A549 (cell line): ENCODE results near the gene EIF1AD. TPM values are rescaled to one million over a fixed set of nuclear protein-coding genes. Genes with fewer than 3 reads are reported as not detected.
A peak's percentile ranks its signal among the peaks of the same experiment; 100 is the strongest.

Experiments used
- ATAC-seq, 2 experiments: fragments of 200-7000 bp in 1 of 2; fragments of >200 bp in 1 of 2; cut with Nextera tagmentation in 1 of 2; cut with Tn5 transposase in 1 of 2; 3 replicates each; pipeline versions ENCODE4 v1.8.0 to v1.9.1; 2018 to 2020; ENCODE audit warnings: mild to moderate bottlenecking in 1 of 2, moderate library complexity in 1 of 2
- CTCF ChIA-PET: fragments of 300-600 bp; sonication (Branson Sonifier 250); formaldehyde crosslinking; extraction: SDS; loops from one replicate; lab custom pipeline; 2021; ENCODE audit warnings: antibody characterized with exemption, inconsistent platforms; lab: Yijun Ruan, JAX
- POLR2A ChIA-PET: fragments of 350-600 bp; formaldehyde crosslinking; extraction: SDS; loops from one replicate; lab custom pipeline; 2021; ENCODE audit warnings: antibody characterized with exemption, inconsistent platforms; lab: Yijun Ruan, JAX
- DNase-seq, 2 experiments: peaks; one replicate each; pipeline versions ENCODE4 v3.0.0 to v3.0.0-alpha.2; 2011 to 2016; ENCODE audit warnings: low read depth in 1 of 2, low spot score in 1 of 2
- FAIRE-seq: peaks from 2 replicates; lab custom pipeline; 2011; peaks lifted over from hg19 to GRCh38; lab: Jason Lieb, UNC
- H3K27ac ChIP-seq, 2 experiments: fragments of >200 bp; sonication (Bioruptor Twin); formaldehyde crosslinking; 3 replicates each; pipeline ENCODE4 v1.5.1; 2016 to 2017
- H3K4me1 ChIP-seq: fragments of >200 bp; sonication (Bioruptor Twin); formaldehyde crosslinking; 3 replicates; pipeline ENCODE4 v1.6.1; 2016
- H3K4me2 ChIP-seq: fragments of >200 bp; sonication (Bioruptor Twin); formaldehyde crosslinking; 3 replicates; pipeline ENCODE4 v1.6.1; 2016
- H3K4me3 ChIP-seq: fragments of >200 bp; sonication (Bioruptor Twin); formaldehyde crosslinking; 3 replicates; pipeline ENCODE4 v1.5.1; 2016
- H3K9me3 ChIP-seq: fragments of >200 bp; sonication (Bioruptor Twin); formaldehyde crosslinking; 3 replicates; pipeline ENCODE4 v1.6.1; 2016
- CBX2 ChIP-seq: fragments of 200-600 bp; sonication (generic); IDR thresholded peaks from 2 replicates; pipeline ENCODE4 v1.6.1; 2016; ENCODE audit warnings: low read depth, mild to moderate bottlenecking, borderline replicate concordance
- CEBPB ChIP-seq, 2 experiments: fragments of >200 bp in 1 of 2; sonication (Bioruptor Twin) in 1 of 2; formaldehyde crosslinking in 1 of 2; IDR thresholded peaks; 2 replicates each; pipeline ENCODE4 v1.6.1; 2012 to 2016
- CHD2 ChIP-seq: fragments of 150-350 bp; IDR thresholded peaks from 2 replicates; pipeline ENCODE4 v1.6.1; 2014; ENCODE audit warnings: low read length; ENCODE audit not compliant: partially characterized antibody
- EHF ChIP-seq: fragments of 250-450 bp; sonication (Bioruptor Pico); IDR thresholded peaks from 2 replicates; pipeline ENCODE4 v1.5.0; 2020; ENCODE audit warnings: mild to moderate bottlenecking
- FOXS1 ChIP-seq: fragments of 250-450 bp; sonication (Bioruptor Pico); IDR thresholded peaks from 2 replicates; pipeline ENCODE4 v1.5.0; 2020; ENCODE audit warnings: mild to moderate bottlenecking, moderate library complexity
- GATA3 ChIP-seq: IDR thresholded peaks from 2 replicates; pipeline ENCODE4 v1.6.1; 2012; ENCODE audit warnings: borderline replicate concordance
- HOXB13 ChIP-seq: fragments of 250-450 bp; sonication (Bioruptor Pico); IDR thresholded peaks from 2 replicates; pipeline ENCODE4 v1.5.0; 2020; ENCODE audit warnings: low read depth, mild to moderate bottlenecking, moderate library complexity
- JUN ChIP-seq, 2 experiments: fragments of >200 bp; sonication (Bioruptor Twin); formaldehyde crosslinking; IDR thresholded peaks; 2 replicates in 1 of 2; 3 replicates in 1 of 2; pipeline ENCODE4 v1.6.1; 2016 to 2017
- KDM5A ChIP-seq: fragments of 200-600 bp; sonication (generic); IDR thresholded peaks from 2 replicates; pipeline ENCODE4 v1.6.1; 2016; ENCODE audit warnings: antibody characterized with exemption, mild to moderate bottlenecking
- MAZ ChIP-seq: fragments of 150-350 bp; IDR thresholded peaks from 2 replicates; pipeline ENCODE4 v1.6.1; 2014; ENCODE audit warnings: antibody characterized with exemption, low read depth, low read length, borderline replicate concordance
- MYC ChIP-seq: IDR thresholded peaks from 2 replicates; pipeline ENCODE4 v1.6.1; 2012; ENCODE audit warnings: mild to moderate bottlenecking, inconsistent platforms, low read length, improper control_type of control experiment, borderline replicate concordance
- PHF8 ChIP-seq: fragments of 200-600 bp; sonication (generic); IDR thresholded peaks from 2 replicates; pipeline ENCODE4 v1.6.1; 2016; ENCODE audit warnings: low read depth, mild to moderate bottlenecking, antibody characterized with exemption, moderate library complexity, borderline replicate concordance
- POLR2A ChIP-seq: IDR thresholded peaks from 2 replicates; pipeline ENCODE4 v1.6.1; 2012; ENCODE audit warnings: mild to moderate bottlenecking, low read length
- RAD21 ChIP-seq, 2 experiments: fragments of >200 bp in 1 of 2; sonication (Bioruptor Twin) in 1 of 2; formaldehyde crosslinking in 1 of 2; IDR thresholded peaks in 1 of 2; conservative IDR thresholded peaks in 1 of 2; 2 replicates in 1 of 2; 3 replicates in 1 of 2; pipeline ENCODE4 v1.6.1; 2012 to 2018; ENCODE audit warnings: inconsistent platforms in 1 of 2
- RFX5 ChIP-seq: fragments of 450-650 bp; IDR thresholded peaks from 2 replicates; pipeline ENCODE4 v1.7.1; 2014; ENCODE audit warnings: antibody characterized with exemption, mild to moderate bottlenecking, moderate library complexity
- RNF2 ChIP-seq: fragments of 200-600 bp; sonication (generic); IDR thresholded peaks from 2 replicates; pipeline ENCODE4 v1.6.1; 2016; ENCODE audit warnings: low read depth, mild to moderate bottlenecking, antibody characterized with exemption, moderate library complexity, borderline replicate concordance
- TFCP2L1 ChIP-seq: fragments of 250-450 bp; sonication (Bioruptor Pico); IDR thresholded peaks from 2 replicates; pipeline ENCODE4 v1.5.0; 2021; ENCODE audit warnings: mild to moderate bottlenecking
- ZC3H11A ChIP-seq: fragments of 450-650 bp; IDR thresholded peaks from 2 replicates; pipeline ENCODE4 v1.6.1; 2014; ENCODE audit warnings: antibody characterized with exemption, mild to moderate bottlenecking
- ZSCAN20 ChIP-seq: fragments of 250-450 bp; sonication (Bioruptor Pico); IDR thresholded peaks from 2 replicates; pipeline ENCODE4 v1.8.0; 2022; ENCODE audit warnings: mild to moderate bottlenecking, moderate library complexity
- WGBS: methylation state at CpG from one replicate; pipeline ENCODE4 v1.1.6; 2017; ENCODE audit errors: missing lambda C conversion rate; 5-methylcytosine and 5-hydroxymethylcytosine counted together
- polyA minus RNA-seq: library from RNA; depleted of rRNA, polyadenylated mRNA; stranded (reverse); fragments of >200 nt; gene quantifications from 2 replicates; pipeline ENCODE4 v1.2.3, GENCODE V29; 2011; rRNA and poly(A)+ RNA removed
- polyA plus RNA-seq, 4 experiments: library from polyadenylated mRNA; depleted of rRNA in 3 of 4; stranded (reverse); fragments of >200 nt; fragmentation: RNase III in 1 of 4; extraction: RNeasy Plus Mini Kit Qiagen cat#74134 plus additional on column Dnase treatment in 1 of 4; gene quantifications; 2 replicates in 3 of 4; 3 replicates in 1 of 4; pipeline ENCODE4 v1.2.3, GENCODE V29; 2011 to 2017
- TF ChIP-seq, protein P1 (sequence below): IDR thresholded peaks from 2 replicates; pipeline ENCODE4 v1.6.1; 2012; ENCODE audit warnings: low read depth, borderline replicate concordance
- TF ChIP-seq, protein P2 (sequence below): fragments of 450-650 bp; IDR thresholded peaks from 2 replicates; pipeline ENCODE4 v1.6.1; 2014; ENCODE audit warnings: antibody characterized with exemption
- TF ChIP-seq, protein P3 (sequence below): fragments of 200-600 bp; sonication (generic); IDR thresholded peaks from 2 replicates; pipeline ENCODE4 v1.6.1; 2016; ENCODE audit warnings: antibody characterized with exemption, mild to moderate bottlenecking, moderate library complexity
- TF ChIP-seq, protein P4 (sequence below): fragments of 250-450 bp; sonication (Bioruptor Pico); IDR thresholded peaks from 2 replicates; pipeline ENCODE4 v1.5.0; 2021; ENCODE audit warnings: mild to moderate bottlenecking, moderate library complexity, borderline replicate concordance
- TF ChIP-seq, protein P5 (sequence below): fragments of >200 bp; sonication (Bioruptor Twin); formaldehyde crosslinking; IDR thresholded peaks from 3 replicates; pipeline ENCODE4 v1.6.1; 2016
- TF ChIP-seq, protein P6 (sequence below): fragments of 150-350 bp; IDR thresholded peaks from 2 replicates; pipeline ENCODE4 v1.6.1; 2014; ENCODE audit warnings: low read depth, mild to moderate bottlenecking, low read length
- TF ChIP-seq, protein P7 (sequence below): IDR thresholded peaks from 2 replicates; pipeline ENCODE4 v1.6.1; 2012

EIF1AD gene, protein sequence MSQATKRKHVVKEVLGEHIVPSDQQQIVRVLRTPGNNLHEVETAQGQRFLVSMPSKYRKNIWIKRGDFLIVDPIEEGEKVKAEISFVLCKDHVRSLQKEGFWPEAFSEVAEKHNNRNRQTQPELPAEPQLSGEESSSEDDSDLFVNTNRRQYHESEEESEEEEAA
- polyA plus RNA-seq (2011; rRNA removed) (38.6 and 42.0 TPM in 2 replicates), polyA plus RNA-seq (2017; fragmentation: RNase III; extraction: RNeasy Plus Mini Kit Qiagen cat#74134 plus additional on column Dnase treatment) (39.8 to 44.6 TPM (median 41.0 TPM) in 3 replicates), polyA minus RNA-seq (52.9 and 72.1 TPM in 2 replicates)
- polyA plus RNA-seq (2012; cell fraction: cytosol; rRNA removed): 31.9 and 33.7 TPM in 2 replicates
- polyA plus RNA-seq (2012; cell fraction: nucleus; rRNA removed): 27.3 and 28.0 TPM in 2 replicates

DNA sequence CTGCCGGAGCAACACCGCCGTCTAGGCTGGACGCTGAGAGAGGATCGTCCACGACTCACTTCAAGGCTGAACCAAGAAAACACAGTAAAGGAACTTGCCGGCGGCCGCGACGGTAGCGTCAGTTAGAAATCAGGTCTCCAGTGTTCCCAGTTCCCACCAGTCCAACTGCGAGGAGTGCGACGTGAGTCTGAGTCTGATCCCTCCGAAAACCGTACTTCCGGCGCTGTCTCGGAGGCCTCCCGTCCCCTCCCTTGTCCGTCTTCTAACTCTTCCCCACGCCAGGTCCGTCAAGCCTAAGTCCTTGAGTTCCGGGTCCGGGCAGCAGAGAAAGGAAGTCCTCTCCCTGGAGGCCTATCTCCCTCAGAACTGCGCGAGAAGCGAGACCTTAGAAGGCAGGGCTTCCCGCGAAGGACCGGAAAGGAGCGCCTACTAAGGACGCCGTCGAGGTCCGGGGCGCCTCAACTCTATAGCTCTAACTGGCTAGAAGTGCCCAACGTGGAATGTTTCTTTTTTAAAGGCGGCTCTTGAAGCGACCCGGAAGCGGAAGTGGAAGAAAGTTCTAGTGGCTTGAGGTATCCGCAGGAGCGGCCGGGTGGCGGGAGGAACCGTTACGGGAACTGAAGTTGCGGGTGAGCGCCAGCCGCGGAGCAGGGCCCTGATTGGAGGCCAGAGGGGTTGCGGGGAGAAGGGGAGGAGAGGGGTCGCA lies at the start of gene EIF1AD, which contains the start of gene BANF1:
Gene EIF1AD (minus strand): TSS at position 216 of the 706 bp plus-strand sequence. CDS start 1,768 bp downstream, outside the sequence.
Gene BANF1 (plus strand): TSS at position 562 of the 706 bp plus-strand sequence. CDS start 748 bp downstream, outside the sequence.
- peak within 1 kb of the TSS; percentile 93 for H3K4me2 ChIP-seq
- WGBS: 1% methylated on average over 54 of the region's 55 CpGs
- H3K4me1 ChIP-seq: peaks cover 13% of the 10 kb centered on the region; the same call in 2 of the 3 replicates
- peak within 1 kb of the TSS; percentile 91 to 95 for H3K27ac ChIP-seq
- DNase-seq (peak; percentile 92 to 99), ATAC-seq (peak; percentile 85 to 91), FAIRE-seq (no peak)
- H3K9me3 ChIP-seq: no peaks in the 10 kb centered on the region
- peak within 1 kb of the TSS; percentile 67 for H3K4me3 ChIP-seq
- ChIA-PET POLR2A (interaction anchor here (0.7 to 1.3 kb wide), 8 partner anchors 10 to 387 kb away, joined by 3 to 12 read pairs (median 5); partner anchors contain the start of genes CST6, FIBP and PCNX3), CTCF (interaction anchor here (0.7 to 1.9 kb wide), 5 partner anchors 20 to 222 kb away, joined by 3 to 7 read pairs (median 4); no protein-coding TSS in a partner anchor)
- TF ChIP-seq, protein P1, sequence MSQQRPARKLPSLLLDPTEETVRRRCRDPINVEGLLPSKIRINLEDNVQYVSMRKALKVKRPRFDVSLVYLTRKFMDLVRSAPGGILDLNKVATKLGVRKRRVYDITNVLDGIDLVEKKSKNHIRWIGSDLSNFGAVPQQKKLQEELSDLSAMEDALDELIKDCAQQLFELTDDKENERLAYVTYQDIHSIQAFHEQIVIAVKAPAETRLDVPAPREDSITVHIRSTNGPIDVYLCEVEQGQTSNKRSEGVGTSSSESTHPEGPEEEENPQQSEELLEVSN: peak; percentile 83; the same call in 1 of the 2 replicates
- TF ChIP-seq, protein P2, sequence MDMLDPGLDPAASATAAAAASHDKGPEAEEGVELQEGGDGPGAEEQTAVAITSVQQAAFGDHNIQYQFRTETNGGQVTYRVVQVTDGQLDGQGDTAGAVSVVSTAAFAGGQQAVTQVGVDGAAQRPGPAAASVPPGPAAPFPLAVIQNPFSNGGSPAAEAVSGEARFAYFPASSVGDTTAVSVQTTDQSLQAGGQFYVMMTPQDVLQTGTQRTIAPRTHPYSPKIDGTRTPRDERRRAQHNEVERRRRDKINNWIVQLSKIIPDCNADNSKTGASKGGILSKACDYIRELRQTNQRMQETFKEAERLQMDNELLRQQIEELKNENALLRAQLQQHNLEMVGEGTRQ: no peak
- TF ChIP-seq MYC (peak; percentile 73; the same call in 1 of the 2 replicates), EHF (CRISPR knock-in tag) (no peak), CBX2 (no peak), RNF2 (no peak), KDM5A (peak; percentile 90), PHF8 (peak; percentile 84), CEBPB (IDR thresholded peaks at IDR 0.05) (0 out of 4 replicates have a peak, but pooled peaks of 1 of the 2 experiments have one; percentile 40), RFX5 (peak; percentile 72), MAZ (peak; percentile 89; the same call in 1 of the 2 replicates), TFCP2L1 (CRISPR knock-in tag) (no peak), JUN (IDR thresholded peaks at IDR 0.05) (peak; percentile 89 to 97), ZSCAN20 (CRISPR knock-in tag) (no peak), POLR2A (peak; percentile 92), RAD21 (conservative IDR thresholded peaks at IDR 0.05 in 1 of 2, IDR thresholded peaks at IDR 0.05 in 1 of 2) (0 out of 5 replicates have a peak, but pooled peaks of 1 of the 2 experiments have one; percentile 7), GATA3 (peak; percentile 67; the same call in 1 of the 2 replicates), HOXB13 (CRISPR knock-in tag) (peak; percentile 33; the same call in 1 of the 2 replicates), FOXS1 (no peak), ZC3H11A (peak; percentile 21; the same call in 1 of the 2 replicates), CHD2 (peak; percentile 89)
- TF ChIP-seq, protein P3, sequence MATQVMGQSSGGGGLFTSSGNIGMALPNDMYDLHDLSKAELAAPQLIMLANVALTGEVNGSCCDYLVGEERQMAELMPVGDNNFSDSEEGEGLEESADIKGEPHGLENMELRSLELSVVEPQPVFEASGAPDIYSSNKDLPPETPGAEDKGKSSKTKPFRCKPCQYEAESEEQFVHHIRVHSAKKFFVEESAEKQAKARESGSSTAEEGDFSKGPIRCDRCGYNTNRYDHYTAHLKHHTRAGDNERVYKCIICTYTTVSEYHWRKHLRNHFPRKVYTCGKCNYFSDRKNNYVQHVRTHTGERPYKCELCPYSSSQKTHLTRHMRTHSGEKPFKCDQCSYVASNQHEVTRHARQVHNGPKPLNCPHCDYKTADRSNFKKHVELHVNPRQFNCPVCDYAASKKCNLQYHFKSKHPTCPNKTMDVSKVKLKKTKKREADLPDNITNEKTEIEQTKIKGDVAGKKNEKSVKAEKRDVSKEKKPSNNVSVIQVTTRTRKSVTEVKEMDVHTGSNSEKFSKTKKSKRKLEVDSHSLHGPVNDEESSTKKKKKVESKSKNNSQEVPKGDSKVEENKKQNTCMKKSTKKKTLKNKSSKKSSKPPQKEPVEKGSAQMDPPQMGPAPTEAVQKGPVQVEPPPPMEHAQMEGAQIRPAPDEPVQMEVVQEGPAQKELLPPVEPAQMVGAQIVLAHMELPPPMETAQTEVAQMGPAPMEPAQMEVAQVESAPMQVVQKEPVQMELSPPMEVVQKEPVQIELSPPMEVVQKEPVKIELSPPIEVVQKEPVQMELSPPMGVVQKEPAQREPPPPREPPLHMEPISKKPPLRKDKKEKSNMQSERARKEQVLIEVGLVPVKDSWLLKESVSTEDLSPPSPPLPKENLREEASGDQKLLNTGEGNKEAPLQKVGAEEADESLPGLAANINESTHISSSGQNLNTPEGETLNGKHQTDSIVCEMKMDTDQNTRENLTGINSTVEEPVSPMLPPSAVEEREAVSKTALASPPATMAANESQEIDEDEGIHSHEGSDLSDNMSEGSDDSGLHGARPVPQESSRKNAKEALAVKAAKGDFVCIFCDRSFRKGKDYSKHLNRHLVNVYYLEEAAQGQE: peak; percentile 81
- TF ChIP-seq, protein P4, sequence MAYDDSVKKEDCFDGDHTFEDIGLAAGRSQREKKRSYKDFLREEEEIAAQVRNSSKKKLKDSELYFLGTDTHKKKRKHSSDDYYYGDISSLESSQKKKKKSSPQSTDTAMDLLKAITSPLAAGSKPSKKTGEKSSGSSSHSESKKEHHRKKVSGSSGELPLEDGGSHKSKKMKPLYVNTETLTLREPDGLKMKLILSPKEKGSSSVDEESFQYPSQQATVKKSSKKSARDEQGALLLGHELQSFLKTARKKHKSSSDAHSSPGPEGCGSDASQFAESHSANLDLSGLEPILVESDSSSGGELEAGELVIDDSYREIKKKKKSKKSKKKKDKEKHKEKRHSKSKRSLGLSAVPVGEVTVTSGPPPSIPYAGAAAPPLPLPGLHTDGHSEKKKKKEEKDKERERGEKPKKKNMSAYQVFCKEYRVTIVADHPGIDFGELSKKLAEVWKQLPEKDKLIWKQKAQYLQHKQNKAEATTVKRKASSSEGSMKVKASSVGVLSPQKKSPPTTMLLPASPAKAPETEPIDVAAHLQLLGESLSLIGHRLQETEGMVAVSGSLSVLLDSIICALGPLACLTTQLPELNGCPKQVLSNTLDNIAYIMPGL: peak; percentile 78; the same call in 1 of the 2 replicates
- TF ChIP-seq, protein P5, sequence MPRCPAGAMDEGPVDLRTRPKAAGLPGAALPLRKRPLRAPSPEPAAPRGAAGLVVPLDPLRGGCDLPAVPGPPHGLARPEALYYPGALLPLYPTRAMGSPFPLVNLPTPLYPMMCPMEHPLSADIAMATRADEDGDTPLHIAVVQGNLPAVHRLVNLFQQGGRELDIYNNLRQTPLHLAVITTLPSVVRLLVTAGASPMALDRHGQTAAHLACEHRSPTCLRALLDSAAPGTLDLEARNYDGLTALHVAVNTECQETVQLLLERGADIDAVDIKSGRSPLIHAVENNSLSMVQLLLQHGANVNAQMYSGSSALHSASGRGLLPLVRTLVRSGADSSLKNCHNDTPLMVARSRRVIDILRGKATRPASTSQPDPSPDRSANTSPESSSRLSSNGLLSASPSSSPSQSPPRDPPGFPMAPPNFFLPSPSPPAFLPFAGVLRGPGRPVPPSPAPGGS: peak; percentile 80
- TF ChIP-seq, protein P6, sequence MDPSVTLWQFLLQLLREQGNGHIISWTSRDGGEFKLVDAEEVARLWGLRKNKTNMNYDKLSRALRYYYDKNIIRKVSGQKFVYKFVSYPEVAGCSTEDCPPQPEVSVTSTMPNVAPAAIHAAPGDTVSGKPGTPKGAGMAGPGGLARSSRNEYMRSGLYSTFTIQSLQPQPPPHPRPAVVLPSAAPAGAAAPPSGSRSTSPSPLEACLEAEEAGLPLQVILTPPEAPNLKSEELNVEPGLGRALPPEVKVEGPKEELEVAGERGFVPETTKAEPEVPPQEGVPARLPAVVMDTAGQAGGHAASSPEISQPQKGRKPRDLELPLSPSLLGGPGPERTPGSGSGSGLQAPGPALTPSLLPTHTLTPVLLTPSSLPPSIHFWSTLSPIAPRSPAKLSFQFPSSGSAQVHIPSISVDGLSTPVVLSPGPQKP: no peak
- TF ChIP-seq, protein P7, sequence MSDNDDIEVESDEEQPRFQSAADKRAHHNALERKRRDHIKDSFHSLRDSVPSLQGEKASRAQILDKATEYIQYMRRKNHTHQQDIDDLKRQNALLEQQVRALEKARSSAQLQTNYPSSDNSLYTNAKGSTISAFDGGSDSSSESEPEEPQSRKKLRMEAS: peak; percentile 98
